Hematopoietic multipotent progenitor cell treated with erythropoietin and hydrocortisone succinate and interleukin-3 and kit ligand, for 8 days (in vitro differentiated cells): ENCODE measurements around the gene NOPCHAP1.
A peak's percentile ranks its signal among the peaks of the same experiment; 100 is the strongest.
"Not testable (repeated sequence)": the region's sequence is repeated elsewhere in the genome, so short reads cannot be mapped to it uniquely, and the experiment has no call there.

ENCODE experiments used
- DNase-seq: peaks from one replicate; pipeline ENCODE4 v3.0.0-alpha.2; 2015

NOPCHAP1 gene

DNA sequence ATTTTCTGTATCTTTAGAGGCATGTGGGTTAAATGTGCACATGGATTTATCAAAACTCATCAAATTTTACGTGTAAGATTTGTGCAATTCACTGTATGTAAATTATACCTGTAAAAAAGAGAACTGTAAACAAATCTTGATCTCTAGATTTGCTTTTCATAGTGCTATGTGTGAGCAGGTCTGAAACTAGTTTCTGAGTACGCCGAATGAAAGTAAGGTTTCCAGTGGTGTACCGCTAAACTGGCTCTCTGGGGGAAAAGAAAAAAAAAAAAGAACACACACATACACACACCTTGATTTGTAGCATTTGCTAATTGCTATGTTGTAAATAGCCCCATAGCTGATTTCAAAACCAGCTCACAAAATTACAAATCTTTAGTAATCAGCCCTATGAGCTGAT, 19.4 kb upstream of the NOPCHAP1 start:
- DNase-seq: no peak

DNA sequence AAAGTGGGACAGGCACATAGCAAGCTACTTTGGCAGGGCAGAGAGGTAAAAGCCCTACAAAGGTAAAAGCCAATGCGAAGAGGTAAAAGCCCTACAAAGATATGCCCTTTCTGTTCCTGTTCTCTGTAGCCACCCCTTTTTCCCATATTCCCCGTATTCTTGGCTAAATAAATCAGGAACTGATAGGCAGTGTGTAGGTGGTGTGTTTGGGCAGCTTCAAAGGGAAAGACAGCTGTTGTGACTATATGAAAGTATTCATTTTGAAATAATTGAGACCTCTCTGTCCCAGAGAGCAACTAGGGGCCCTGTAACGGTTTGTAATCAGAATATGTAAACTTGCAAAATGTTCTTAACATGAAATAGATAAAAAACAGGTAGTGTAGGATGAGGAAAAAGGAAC, 16.8 kb upstream of the NOPCHAP1 start:
- DNase-seq: no peak

DNA sequence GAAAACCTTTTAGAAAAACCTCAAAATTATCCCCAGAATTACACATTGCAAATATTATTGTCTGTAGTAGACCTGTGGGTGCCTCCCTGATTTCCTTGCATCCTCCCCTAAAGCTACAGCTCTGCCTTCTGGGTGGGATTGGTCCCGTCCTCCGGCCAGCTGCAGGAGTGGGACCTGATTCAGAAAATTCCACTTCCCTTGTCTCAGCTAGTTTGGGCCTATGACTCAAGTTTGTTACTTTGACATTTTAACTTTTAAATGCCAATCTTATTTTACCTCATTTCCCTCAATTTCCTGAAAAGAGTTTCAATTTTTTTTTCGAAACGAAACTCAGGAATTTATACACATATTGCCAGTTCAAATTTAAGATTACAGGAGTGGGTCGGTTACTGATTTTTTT, 14.8 kb upstream of the NOPCHAP1 start:
- no peak for DNase-seq

DNA sequence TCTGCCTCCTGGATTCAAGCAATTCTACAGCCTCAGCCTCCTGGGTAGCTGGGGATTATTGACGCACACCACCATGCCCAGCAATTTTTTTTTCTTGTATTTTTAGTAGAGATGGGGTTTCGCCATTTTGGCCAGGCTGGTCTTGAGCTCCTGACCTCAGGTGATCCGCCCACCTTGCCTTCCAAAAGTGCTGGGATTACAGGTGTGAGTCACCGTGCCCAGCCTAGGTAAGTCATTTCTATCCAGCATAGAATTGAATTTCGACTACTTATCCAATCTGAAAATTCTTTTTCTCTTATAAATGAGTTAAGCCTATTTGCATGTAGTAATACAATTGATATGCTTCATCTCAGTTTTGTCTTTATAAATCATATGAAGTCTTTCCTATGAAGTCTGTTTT, 12.9 kb upstream of the NOPCHAP1 start:
- no peak for DNase-seq

DNA sequence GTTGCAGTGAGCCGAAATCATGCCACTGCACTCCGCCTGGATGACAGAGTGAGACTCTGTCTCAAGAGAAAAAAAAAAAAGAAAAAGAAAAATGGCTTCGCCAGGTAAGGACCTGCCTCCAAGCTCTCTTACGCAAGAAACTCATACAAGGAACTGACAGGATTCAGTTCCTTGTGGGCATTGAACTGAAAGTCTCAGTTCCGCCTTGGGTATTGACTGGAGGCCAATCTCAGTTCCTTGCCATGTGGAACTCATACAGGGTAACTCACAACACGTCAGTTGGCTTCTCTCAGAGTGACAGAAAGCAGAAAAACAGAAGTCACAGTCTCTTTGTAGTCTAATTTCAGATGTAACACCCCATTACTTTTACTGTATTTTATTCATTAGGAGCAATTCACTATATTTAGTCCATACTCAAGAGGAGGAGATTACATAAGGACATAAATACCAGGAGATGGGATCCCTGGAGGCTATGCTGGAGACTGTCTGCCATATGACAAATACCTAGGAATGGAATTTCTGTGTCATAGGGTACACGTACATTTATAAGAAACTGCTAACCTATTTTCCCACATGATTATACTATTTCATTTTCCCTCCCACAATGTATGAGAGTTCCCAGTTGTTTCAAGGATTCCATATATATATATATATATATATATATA, 11.4 kb upstream of the NOPCHAP1 start:
- DNase-seq: no peak

DNA sequence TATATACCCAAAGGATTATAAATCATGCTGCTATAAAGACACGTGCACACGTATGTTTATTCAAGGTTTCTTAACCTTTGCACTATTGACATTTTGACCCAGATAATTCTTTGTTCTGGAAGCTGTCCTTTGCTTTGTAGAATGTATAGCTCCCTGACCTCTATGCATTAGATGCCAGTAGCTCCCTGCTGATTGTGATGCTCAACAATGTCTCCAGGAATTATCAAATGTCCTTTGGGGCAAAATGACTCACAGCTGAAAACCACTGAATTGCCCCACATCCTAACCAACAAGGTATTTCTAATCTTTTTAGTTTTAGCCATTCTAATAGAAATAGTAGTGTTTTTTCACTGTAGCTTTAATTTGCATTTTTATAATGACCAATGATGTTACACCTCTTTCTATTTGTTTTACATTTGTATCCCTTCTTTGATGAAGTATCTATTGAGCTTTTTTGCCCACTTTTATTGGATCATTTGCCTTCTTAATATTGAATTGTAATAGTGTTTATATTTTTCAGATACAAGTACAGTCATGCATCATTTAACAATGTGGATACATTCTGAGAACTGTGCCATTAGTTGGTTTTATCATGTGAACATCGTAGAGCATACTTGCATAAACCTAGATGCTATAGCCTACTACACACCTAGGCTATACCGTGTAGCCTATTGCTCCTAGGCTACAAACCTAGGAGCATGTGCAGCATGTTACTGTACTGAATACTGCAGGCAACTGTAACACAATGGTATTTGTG, 10.4 kb upstream of the NOPCHAP1 start:
- no peak for DNase-seq

DNA sequence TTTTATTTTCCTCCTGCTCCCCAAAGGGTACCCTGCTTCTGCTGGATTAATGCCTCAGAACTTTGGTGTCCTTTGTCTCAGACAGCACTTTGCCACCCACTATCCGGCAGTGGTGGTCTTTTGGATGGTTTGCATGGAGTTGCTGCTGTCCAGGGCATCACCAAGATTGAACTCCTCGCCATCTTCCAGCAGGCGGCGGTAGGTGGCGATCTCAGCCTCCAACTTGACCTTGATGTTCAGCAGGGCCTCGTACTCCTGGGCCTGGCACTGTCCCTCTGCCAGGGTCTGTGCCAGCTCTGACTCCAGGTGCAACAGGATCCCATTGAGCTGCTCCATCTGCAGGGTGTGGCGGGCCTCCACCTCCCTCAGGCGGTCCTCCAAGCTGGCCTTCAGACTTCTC, 9.4 kb upstream of the NOPCHAP1 start:
- DNase-seq: no peak

DNA sequence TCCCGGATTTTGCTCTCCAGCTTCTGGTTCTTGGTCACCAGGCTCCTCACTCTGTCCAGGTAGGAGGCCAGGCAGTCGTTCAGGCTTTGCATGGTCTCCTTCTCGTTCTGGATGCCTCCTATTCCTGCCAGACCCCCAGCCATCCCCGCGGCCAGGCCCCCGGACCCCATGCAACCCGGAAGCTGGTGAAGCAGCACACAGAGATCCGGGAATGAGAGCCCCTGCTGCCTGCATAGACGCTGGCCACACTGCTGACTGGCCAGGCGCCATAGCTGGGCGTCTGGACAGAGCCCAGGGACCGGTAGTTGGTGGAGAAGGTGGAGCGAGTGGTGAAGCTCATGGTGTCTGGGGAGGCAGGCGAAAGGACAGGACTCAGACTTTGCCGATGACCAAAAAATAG, 8.4 kb upstream of the NOPCHAP1 start:
- DNase-seq: not testable (repeated sequence)

DNA sequence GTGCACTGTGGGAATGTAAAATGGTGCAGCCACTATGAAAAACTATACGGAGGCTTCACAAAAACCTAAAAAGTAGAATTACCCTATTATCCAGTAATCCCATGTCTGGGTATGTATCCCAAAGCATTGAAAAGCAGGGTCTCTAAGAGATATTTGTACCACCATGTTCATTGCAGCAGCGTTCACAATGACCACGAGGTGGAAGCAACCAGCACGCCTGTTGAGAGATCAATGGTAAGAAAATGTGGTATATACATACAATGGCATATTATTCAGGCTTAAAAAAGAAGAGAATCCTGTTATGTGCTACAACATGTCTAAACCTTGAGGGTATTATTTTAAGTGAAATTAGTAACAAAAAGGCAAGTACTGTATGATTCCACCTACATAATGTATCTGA, 910 bp upstream of the NOPCHAP1 start:
- peak; percentile 2 for DNase-seq

DNA sequence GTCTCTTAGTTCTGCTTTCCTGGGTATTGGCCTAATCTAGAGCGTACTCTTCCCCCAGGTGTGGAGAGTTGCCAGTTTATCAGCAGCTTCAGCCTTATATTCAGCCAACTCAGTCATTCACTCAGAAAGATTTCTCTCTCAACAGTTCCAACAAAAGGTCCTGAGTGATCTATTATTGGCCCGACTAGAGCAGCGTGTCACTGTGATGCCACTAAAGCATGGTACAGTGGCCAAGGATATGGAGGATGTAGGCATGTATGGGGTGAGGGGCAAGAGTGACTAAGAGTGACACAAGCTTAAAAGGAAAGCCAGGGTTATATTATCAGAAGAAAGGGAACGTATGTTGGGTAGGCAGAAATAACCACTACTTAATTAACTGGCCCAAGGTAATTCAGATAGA, 4.8 kb downstream of the NOPCHAP1 start:
- no peak for DNase-seq

DNA sequence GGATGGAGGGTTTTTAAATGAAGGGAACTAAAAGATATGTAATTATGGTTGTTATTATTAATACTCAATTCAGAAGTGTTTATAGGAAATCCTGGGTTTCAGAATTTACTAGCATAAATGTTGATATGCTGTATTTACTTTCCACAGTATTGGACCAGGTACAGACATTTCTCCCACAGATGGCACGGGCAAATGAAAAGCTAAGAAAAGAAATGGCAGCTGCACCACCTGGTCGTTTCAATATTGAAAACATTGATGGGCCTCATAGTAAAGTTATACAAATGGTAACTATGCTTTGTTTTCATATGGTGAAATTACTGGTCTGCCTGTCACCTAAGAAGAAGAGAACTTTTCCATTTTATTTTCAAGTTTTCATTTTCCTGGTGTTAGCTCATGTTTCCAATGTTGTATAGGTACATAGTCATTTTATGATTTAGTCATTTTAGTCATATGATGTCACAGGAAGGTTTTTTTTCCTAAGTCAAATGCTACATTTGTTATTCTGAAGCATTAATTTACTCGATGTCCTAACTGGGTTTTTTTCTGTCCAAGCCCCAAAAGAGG, 5.5 kb downstream of the NOPCHAP1 start:
- DNase-seq: no peak

DNA sequence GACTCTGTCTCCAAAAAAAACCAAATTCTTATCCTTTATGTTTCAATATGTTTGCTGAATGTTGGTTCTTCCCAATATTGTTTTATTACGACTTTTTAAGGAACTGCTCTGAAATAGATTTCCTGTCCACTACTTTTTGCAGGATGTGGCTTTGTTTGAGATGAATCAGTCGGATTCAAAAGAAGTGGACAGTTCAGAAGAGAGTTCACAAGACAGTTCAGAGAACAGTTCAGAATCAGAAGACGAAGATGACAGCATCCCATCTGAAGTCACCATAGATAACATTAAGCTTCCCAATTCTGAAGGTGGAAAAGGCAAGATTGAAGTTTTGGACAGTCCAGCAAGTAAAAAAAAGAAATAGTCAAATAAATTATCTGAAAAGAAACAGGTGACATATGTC, 8.2 kb downstream of the NOPCHAP1 start:
- no peak for DNase-seq

DNA sequence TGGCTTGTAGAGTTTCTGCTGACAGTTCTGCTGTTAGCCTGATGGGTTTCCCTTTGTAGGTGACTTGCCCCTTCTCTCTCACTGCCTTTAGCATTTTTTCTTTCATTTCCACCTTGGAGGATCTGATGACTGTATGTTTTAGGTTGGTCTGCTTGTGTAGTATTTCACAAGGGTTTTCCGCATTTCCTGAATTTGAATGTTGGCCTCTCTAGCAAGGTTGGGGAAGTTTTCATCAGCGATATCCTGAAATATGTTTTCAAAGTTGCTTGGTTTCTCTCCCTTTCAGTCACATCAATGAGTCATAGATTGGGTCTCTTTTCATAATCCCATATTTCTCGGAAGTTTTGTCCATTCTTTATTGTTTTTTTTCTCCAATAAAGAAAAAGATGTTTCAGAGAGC, 11.4 kb downstream of the NOPCHAP1 start:
- DNase-seq: no peak

DNA sequence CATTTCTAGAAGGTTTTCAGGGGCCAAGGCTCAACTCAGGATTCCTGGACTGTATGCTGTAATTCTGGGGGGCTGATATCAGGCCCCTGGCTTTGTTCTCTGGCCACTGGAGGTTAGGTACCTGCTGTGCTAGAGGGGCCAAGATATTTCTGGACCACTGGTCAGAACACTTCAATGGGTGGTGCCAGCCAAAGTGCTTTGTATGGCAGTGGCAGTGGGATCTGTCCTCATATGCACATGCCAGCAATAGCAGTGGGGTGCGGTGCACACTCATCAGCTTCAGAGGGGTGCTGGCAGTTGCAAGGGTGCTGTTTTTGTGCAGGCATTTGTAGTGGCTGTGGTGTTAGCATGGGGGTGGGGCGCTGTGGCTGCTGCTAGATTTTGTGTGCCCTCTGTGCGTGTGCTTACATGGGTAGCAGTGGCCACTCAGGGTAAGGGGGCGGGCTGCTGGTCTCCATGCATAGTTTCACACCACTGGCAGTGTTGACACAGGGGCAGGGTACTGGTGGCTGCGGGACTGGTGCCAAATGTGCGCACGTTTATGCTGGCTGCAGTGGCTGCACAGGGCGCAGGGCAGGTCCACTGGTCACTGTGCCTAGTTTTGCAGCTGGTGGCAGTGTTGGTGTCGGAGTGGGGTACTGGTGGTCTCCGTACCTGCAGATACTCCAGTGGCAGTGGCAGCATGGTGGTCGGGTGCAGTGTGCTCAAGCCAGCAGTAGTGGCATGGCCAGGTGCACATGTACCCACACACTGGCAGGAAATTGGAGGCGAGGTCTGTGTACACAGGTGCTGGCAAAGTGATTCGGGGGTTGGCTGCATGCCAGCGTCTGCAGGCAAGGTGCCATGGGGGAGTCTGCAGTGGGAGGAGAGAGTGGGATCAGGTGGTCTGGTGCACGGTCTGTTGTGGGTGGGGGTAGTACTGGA, 12.6 kb downstream of the NOPCHAP1 start:
- DNase-seq: no peak

DNA sequence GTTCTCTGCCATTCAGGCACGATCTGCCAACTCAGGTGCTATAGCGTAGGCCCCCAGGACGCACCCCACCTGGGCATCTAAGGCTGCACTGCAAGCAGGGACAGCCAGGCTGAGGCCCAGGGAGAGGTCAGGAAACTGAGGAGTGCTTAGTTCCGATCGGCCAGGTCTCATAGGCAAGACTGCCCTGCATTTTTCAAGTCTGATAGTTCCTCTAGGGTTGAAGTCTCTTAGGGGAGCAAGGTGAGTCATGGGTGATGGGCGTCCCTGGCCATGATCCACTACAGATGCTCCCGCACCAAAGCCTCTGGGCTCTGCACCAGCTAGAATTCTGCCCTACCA, 13.2 kb downstream of the NOPCHAP1 start:
- no peak for DNase-seq

DNA sequence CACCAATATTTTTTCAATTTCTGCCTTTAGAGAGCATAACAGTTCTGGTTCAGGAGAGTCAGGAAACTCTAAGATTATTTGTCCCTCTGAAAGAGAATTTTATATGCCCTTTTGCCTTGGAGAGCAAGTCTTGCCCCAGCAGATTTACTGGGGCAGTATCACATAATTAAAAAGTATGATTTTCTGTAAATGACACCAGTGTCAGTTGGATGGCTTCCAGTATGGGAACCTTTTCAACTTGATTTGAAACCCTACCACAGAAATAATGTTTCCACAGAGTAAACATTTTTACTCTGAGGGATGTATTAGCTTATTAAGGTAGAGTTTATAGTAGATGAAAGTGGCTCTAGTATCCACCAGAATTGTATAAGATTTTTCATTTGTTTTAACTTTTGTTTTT, 15.4 kb downstream of the NOPCHAP1 start:
- DNase-seq: no peak

DNA sequence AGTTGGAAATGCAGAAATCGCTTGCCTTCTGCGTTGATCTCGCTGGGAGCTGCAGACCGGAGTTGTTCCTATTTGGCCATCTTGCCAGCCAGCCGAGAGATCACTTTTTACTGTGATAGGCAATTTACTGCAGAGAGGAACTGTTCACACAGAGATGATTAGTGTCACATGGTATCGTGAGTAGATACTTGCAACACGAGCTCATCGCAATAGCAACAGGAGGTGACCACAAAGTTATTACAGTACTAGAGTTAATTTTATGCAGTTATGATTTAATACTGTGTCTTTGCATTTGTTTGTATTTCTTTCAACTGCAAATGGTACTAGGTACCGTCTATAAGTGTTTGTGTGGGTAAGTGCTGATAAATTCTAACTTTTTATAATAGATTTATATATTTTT, 27.8 kb downstream of the NOPCHAP1 start:
- no peak for DNase-seq

DNA sequence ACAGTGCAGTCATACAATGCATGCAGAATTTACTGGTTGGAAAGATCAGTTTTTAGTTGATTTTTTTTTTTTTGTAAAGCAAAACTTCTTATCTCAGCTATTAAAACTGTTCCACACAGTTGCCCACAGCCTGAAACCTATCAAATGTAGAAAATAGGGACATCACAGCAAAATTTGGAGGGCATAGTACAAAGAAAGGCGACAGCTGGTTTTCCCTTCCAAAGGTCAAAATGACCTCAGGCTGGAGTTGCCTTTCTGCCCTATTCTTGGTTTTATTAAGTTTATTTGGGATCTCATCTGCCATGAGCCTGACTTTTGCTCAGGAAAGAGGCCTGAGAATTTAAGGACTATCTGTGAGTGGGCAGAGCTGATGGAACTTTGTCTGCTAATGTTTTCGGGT, 28.5 kb downstream of the NOPCHAP1 start:
- no peak for DNase-seq

DNA sequence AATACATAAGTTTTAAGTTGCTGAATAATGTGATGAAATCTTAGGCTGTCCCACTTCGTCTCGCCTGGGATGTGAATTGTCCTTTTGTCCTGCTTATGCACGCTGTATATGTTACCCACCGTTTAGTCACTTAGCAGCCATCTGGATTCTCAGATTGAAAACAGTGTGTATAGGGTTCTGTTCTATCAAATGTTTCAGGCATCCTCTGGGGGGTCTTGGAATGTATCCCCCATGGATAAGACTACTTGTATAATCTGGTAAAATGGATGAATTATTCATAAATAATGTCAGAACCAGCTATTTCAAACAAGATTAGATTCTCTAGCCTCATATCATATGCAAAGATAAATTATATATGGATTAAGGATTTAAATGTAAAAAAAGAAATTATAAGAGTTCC, 29.4 kb downstream of the NOPCHAP1 start:
- DNase-seq: no peak

DNA sequence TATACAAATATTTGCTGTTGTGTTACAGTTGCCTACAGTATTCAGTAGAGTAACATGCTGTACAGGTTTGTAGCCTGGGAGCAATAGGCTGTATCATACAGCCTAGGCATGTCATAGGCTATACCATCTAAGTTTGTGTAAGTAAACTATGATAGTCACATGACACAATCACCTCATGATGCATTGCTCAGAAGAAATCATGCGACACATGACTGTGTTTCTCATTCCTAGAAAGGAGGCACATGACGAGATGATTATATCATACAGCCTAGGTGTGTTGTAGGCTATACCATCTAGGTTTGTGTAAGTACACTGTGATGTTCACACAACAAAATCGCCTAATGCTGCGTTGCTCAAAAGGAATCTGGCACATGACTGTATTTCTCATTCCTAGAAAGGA, 31.9 kb downstream of the NOPCHAP1 start:
- no peak for DNase-seq

DNA sequence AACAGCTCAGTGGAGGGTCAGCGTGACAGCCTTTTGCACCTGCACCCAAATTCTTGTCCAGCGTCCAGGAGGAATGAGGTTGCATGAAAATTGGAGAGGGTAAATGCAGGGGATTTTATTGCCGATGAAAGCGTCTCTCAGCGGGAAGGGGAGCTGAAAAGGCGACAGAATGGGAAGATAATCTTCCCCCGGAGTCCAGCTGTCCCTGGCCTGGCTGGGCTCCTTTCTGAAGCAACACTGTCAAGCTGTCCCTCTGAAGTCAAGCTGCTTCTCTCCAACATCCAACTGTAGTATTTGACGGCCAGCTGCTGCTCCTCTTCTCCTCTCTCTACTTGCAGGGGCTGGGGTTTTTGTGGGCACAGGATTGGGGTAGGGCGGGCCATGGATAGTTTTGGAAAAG, 32.7 kb downstream of the NOPCHAP1 start:
- no peak for DNase-seq

DNA sequence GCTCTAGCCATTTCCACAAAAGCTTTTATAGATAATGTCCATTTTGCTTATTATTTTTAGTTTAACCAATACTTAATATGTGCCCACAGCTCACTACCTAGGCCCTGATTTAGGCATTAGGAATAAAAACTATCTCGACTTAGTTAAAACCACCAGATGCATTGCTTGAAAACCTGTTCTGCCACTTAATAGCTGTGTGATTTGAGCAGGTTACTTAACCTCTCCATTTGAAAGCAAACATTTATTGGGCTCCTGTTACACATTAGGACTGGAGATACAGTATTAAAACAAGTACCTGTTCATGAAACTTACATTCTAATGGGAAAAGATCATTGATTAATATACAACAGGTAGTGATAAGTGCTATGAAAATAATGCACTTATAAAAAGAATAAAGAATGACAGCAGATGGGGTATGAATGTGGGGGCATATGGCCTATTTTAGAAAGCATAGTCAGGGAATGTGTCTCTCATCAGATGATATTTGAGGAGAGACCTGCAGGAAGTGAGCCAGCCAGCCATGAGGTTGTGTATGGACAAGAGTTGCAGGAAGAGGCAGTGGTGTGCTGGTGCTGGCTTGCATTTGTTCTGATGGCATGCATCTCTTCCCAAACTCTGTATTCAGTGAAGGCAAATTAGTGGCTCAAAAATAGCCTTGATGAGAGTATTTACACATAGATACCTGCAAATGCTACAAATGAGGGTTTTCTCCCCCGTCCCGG, 34.3 kb downstream of the NOPCHAP1 start:
- no peak for DNase-seq

DNA sequence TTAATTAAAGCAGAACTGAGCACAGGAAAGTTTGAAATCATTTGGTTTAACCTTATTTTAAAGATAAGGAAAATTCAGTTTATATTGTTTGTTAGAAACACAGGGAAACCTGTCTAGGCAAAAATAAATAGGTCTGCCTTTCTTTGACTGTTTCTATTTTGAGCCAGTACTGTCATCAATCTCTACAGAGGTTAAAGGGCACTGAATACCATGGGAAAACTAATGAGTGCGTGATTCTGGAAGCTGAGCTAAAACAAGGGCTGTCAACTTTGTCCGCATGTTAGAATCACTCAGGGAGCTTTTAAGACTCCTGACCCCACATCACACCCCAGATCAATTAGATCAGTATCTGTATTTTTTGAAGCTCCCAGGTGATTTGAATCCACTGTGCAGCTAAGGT, 38.8 kb downstream of the NOPCHAP1 start:
- no peak for DNase-seq
